Left ventricle myocardium inferior (tissue), 1 donor: ENCODE data around the gene PRODH2. TPM values are rescaled to one million over a fixed set of nuclear protein-coding genes. Genes with fewer than 3 reads are reported as not detected.
"Not testable (repeated sequence)": the region's sequence is repeated elsewhere in the genome, so short reads cannot be mapped to it uniquely, and the experiment has no call there.

ENCODE experiments used
- DNase-seq: peaks from one replicate; pipeline ENCODE4 v3.0.0-alpha.2; 2020
- H3K27ac ChIP-seq: fragments of 200-600 bp; replicated peaks from 2 replicates; pipeline ENCODE4 v1.8.0; 2021
- H3K27me3 ChIP-seq: fragments of 200-600 bp; 2 replicates; pipeline ENCODE4 v1.8.0; 2021; ENCODE audit warnings: low read depth
- H3K36me3 ChIP-seq: fragments of 200-600 bp; 2 replicates; pipeline ENCODE4 v1.8.0; 2021
- H3K4me1 ChIP-seq: fragments of 200-600 bp; 2 replicates; pipeline ENCODE4 v1.8.0; 2021
- H3K4me3 ChIP-seq: fragments of 200-600 bp; 2 replicates; pipeline ENCODE4 v1.8.0; 2021; ENCODE audit warnings: mild to moderate bottlenecking, moderate library complexity
- H3K9me3 ChIP-seq: fragments of 200-600 bp; replicated peaks from 2 replicates; pipeline ENCODE4 v1.8.0; 2021
- intact Hi-C: fragments of 100-400 bp; cut with micrococcal nuclease; formaldehyde crosslinking; loops from one replicate; pipeline ENCODE4 v1.11.0; 2022
- total RNA-seq: library from RNA; stranded (reverse); fragmentation: NEBNext Ultra II Directional; extraction: Animal tissue kit (Norgen Biotek cat#: 25700); gene quantifications from one replicate; pipeline ENCODE4 v1.2.1, GENCODE V29; 2021
- TF ChIP-seq, protein P1 (sequence below): fragments of 200-600 bp; IDR thresholded peaks from 2 replicates; pipeline ENCODE4 v1.8.0; 2021; ENCODE audit warnings: antibody characterized with exemption, mild to moderate bottlenecking, borderline replicate concordance
- donor health status: DM: no; HTN: yes; CAD: no; lungs with severe emphysema.

Gene PRODH2
- total RNA-seq, 1 donor from 2014 or later = not detected

GRCh38 chr19:35841961-35842595, 29.4 kb upstream of the PRODH2 start:
- intact Hi-C loops = no loop called here
- Histone ChIP-seq H3K4me1 (peaks cover 19% of the 10 kb centered on the region), H3K36me3 (no peaks in the 10 kb centered on the region), H3K27ac (no peak overlapping the region), H3K9me3 (peaks cover 26% of the 10 kb centered on the region), H3K4me3 (no peak overlapping the region), H3K27me3 (peaks cover 87% of the 10 kb centered on the region)
- TF ChIP-seq, protein P1, sequence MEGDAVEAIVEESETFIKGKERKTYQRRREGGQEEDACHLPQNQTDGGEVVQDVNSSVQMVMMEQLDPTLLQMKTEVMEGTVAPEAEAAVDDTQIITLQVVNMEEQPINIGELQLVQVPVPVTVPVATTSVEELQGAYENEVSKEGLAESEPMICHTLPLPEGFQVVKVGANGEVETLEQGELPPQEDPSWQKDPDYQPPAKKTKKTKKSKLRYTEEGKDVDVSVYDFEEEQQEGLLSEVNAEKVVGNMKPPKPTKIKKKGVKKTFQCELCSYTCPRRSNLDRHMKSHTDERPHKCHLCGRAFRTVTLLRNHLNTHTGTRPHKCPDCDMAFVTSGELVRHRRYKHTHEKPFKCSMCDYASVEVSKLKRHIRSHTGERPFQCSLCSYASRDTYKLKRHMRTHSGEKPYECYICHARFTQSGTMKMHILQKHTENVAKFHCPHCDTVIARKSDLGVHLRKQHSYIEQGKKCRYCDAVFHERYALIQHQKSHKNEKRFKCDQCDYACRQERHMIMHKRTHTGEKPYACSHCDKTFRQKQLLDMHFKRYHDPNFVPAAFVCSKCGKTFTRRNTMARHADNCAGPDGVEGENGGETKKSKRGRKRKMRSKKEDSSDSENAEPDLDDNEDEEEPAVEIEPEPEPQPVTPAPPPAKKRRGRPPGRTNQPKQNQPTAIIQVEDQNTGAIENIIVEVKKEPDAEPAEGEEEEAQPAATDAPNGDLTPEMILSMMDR = no peak
- no peak for DNase-seq

DNA sequence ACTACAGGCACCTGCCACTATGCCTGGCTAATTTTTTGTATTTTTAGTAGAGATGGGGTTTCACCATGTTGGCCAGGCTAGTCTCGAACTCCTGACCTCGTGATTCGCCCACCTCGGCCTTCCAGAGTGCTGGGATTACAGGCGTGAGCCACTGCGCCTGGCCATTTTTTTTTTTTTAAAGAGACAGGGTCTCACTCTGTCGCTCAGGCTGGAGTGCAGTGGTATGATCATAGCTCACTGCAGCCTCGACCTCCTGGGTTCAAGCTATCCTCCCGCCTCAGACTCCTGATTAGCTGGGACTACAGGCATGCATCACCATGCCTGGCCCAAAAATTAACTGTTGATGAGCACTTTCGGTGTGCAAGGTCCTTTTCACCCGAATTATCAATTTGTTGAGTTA, 23.5 kb upstream of the PRODH2 start:
- H3K27me3 ChIP-seq = peaks cover 82% of the 10 kb centered on the region
- not testable (repeated sequence) for H3K4me3 ChIP-seq

GRCh38 chr19:35833972-35834371, 21.3 kb upstream of the PRODH2 start:
- H3K27me3 ChIP-seq = peaks cover 83% of the 10 kb centered on the region

More for the DNA sequence above, 23.5 kb upstream of the PRODH2 start:
- H3K36me3 ChIP-seq, DNase-seq, intact Hi-C loops, H3K27ac ChIP-seq, H3K4me1 ChIP-seq: not testable (repeated sequence)
- H3K9me3 ChIP-seq = peaks cover 26% of the 10 kb centered on the region

GRCh38 chr19:35832054-35832453, 19.4 kb upstream of the PRODH2 start:
- no peaks in the 10 kb centered on the region for H3K9me3 ChIP-seq
- TF ChIP-seq, protein P1 = no peak
- H3K36me3 ChIP-seq = no peaks in the 10 kb centered on the region
- no peaks in the 10 kb centered on the region for H3K4me1 ChIP-seq
- DNase-seq = no peak
- H3K27ac ChIP-seq = no peak overlapping the region
- no peak overlapping the region for H3K4me3 ChIP-seq
- peaks cover 74% of the 10 kb centered on the region for H3K27me3 ChIP-seq
- intact Hi-C loops = no loop called here

More at GRCh38 chr19:35833972-35834371, 21.3 kb upstream of the PRODH2 start:
- DNase-seq = no peak
- no peak overlapping the region for H3K27ac ChIP-seq
- TF ChIP-seq, protein P1 = no peak
- H3K4me3 ChIP-seq = no peak overlapping the region
- H3K36me3 ChIP-seq = no peaks in the 10 kb centered on the region
- H3K4me1 ChIP-seq = no peaks in the 10 kb centered on the region
- intact Hi-C loops = no loop called here
- peaks cover 12% of the 10 kb centered on the region for H3K9me3 ChIP-seq

DNA sequence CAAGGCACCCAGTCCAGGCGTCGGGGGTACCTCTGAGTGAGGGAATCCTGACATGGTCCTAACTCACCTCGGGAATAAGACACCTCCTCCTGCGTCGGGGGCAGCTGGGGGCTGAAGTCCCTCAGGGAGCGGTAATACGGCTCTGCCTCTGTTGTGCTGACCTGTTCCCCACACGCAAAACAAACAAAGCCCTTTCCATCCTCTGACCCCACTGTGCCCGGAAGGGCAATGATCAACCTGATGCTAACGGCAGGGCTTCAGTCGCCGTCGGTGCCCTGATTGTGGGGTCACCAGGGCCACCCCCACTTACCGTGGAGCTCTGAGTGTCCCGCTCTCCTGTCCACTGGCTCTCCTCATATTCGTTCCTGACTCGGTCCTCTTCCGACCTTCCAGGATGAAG, 18.3 kb upstream of the PRODH2 start:
- no peak for DNase-seq
- no peak overlapping the region for H3K27ac ChIP-seq
- no peak overlapping the region for H3K4me3 ChIP-seq
- H3K27me3 ChIP-seq = peaks cover 77% of the 10 kb centered on the region
- H3K4me1 ChIP-seq = no peaks in the 10 kb centered on the region
- intact Hi-C loops = no loop called here
- H3K9me3 ChIP-seq = no peaks in the 10 kb centered on the region
- TF ChIP-seq, protein P1 = no peak
- H3K36me3 ChIP-seq = no peaks in the 10 kb centered on the region

- peak; percentile 53 for DNase-seq
- Histone ChIP-seq H3K27me3 (peaks cover 74% of the 10 kb centered on the region), H3K4me3 (no peak overlapping the region), H3K27ac (no peak overlapping the region), H3K36me3 (no peaks in the 10 kb centered on the region), H3K9me3 (no peaks in the 10 kb centered on the region), H3K4me1 (no peaks in the 10 kb centered on the region)
- TF ChIP-seq, protein P1 = no peak
- intact Hi-C loops = no loop called here
Measured at GRCh38 chr19:35828692-35829301, 16.2 kb upstream of the PRODH2 start.
